GM12878 (cell line): ENCODE results near the gene ULK4. TPM values are rescaled to one million over a fixed set of nuclear protein-coding genes. Genes with fewer than 3 reads are reported as not detected.

ENCODE experiments used
- ATAC-seq: fragments of 200-7000 bp; cut with Tn5 transposase; 3 replicates; pipeline ENCODE4 v1.9.1; 2020; ENCODE audit warnings: mild to moderate bottlenecking, moderate library complexity
- BruUV-seq: library from RNA; stranded (reverse); fragments of 400-500 nt; replicated peaks from 2 replicates; lab custom pipeline; 2021; lab: Mats Ljungman, UMichigan
- CTCF ChIA-PET: fragments of 300-600 bp; sonication (Branson Sonifier 250); formaldehyde crosslinking; extraction: SDS; loops from one replicate; lab custom pipeline; 2021; ENCODE audit warnings: inconsistent platforms; lab: Yijun Ruan, JAX
- POLR2A ChIA-PET: fragments of 350-600 bp; formaldehyde crosslinking; extraction: SDS; loops from one replicate; lab custom pipeline; 2021; ENCODE audit warnings: inconsistent platforms; lab: Charles Lee
- RAD21 ChIA-PET: fragments of 300-600 bp; sonication (Branson Sonifier 250); formaldehyde crosslinking; loops from one replicate; lab custom pipeline; 2023; ENCODE audit warnings: antibody characterized with exemption; ENCODE audit not compliant: unreplicated experiment; lab: Charles Lee
- SMC1A ChIA-PET: fragments of 300-600 bp; sonication (Branson Sonifier 250); formaldehyde crosslinking; loops from one replicate; lab custom pipeline; 2023; ENCODE audit not compliant: unreplicated experiment, uncharacterized antibody; lab: Charles Lee
- DNase-seq: peaks from one replicate; pipeline ENCODE4 v3.0.0-alpha.2; 2011; ENCODE audit warnings: low read depth, low spot score
- FAIRE-seq: peaks from 3 replicates; lab custom pipeline; 2011; peaks lifted over from hg19 to GRCh38; lab: Jason Lieb, UNC
- H2AFZ ChIP-seq: 2 replicates; pipeline ENCODE4 v1.6.0; 2011; ENCODE audit warnings: low read depth, low read length, control low read depth; ENCODE audit not compliant: control insufficient read depth
- H3K27ac ChIP-seq: 2 replicates; pipeline ENCODE4 v1.5.1; 2011; ENCODE audit warnings: control low read depth; ENCODE audit not compliant: control insufficient read depth, insufficient read depth
- H3K27me3 ChIP-seq, 2 experiments: replicated peaks in 1 of 2; 2 replicates each; pipeline versions ENCODE4 v1.6.0 to v1.6.1; 2011; ENCODE audit warnings: low read length in 1 of 2; ENCODE audit not compliant: control insufficient read depth in 2 of 2, insufficient read depth in 2 of 2
- H3K36me3 ChIP-seq, 2 experiments: 2 replicates each; pipeline ENCODE4 v1.5.1; 2011; ENCODE audit warnings: low read length in 1 of 2; ENCODE audit not compliant: control insufficient read depth in 2 of 2, insufficient read depth in 2 of 2
- H3K4me1 ChIP-seq: 2 replicates; pipeline ENCODE4 v1.6.1; 2011; ENCODE audit warnings: mild to moderate bottlenecking, low read length, moderate library complexity, mixed read lengths; ENCODE audit not compliant: control insufficient read depth, insufficient read depth
- H3K4me2 ChIP-seq: 2 replicates; pipeline ENCODE4 v1.6.0; 2011; ENCODE audit warnings: control low read depth; ENCODE audit not compliant: control insufficient read depth, insufficient read depth
- H3K4me3 ChIP-seq: fragments of 200-600 bp; sonication (generic); 2 replicates; pipeline ENCODE4 v1.5.1; 2016
- H3K79me2 ChIP-seq: 2 replicates; pipeline ENCODE4 v1.6.0; 2011; ENCODE audit warnings: low read length; ENCODE audit not compliant: control insufficient read depth, insufficient read depth
- H3K9ac ChIP-seq: 2 replicates; pipeline ENCODE4 v1.8.0; 2011; ENCODE audit warnings: low read length, control low read depth, mixed read lengths; ENCODE audit not compliant: control insufficient read depth, insufficient read depth
- H3K9me3 ChIP-seq: replicated peaks from 3 replicates; pipeline ENCODE4 v1.5.1; 2011; ENCODE audit warnings: mild to moderate bottlenecking, low read length; ENCODE audit not compliant: control insufficient read depth, insufficient read depth
- H4K20me1 ChIP-seq: 2 replicates; pipeline ENCODE4 v1.6.0; 2011; ENCODE audit not compliant: control insufficient read depth, insufficient read depth
- CBX5 ChIP-seq: sonication (generic); IDR thresholded peaks from 2 replicates; pipeline ENCODE4 v1.6.1; 2016; ENCODE audit warnings: low read depth, moderate library complexity, mild to moderate bottlenecking, inconsistent platforms
- EP300 ChIP-seq, 2 experiments: fragments of 150-350 bp in 1 of 2; IDR thresholded peaks; 2 replicates each; pipeline ENCODE4 v1.6.1; 2011 to 2012; ENCODE audit warnings: low read depth in 2 of 2, low read length in 2 of 2, borderline replicate concordance in 1 of 2, improper control_type of control experiment in 1 of 2, inconsistent platforms in 1 of 2; ENCODE audit not compliant: control insufficient read depth in 1 of 2
- EZH2 ChIP-seq: IDR thresholded peaks from 2 replicates; pipeline ENCODE4 v1.6.1; 2012; ENCODE audit warnings: low read depth, mild to moderate bottlenecking, control low read depth, inconsistent platforms, low read length, borderline replicate concordance; ENCODE audit not compliant: control insufficient read depth
- FOXK2 ChIP-seq: fragments of 450-650 bp; IDR thresholded peaks from 2 replicates; pipeline ENCODE4 v1.6.1; 2017; ENCODE audit warnings: mild to moderate bottlenecking, moderate library complexity
- HDGF ChIP-seq: fragments of 450-650 bp; IDR thresholded peaks from 2 replicates; pipeline ENCODE4 v1.6.1; 2016; ENCODE audit warnings: antibody characterized with exemption
- IRF4 ChIP-seq: IDR thresholded peaks from 2 replicates; pipeline ENCODE4 v1.6.1; 2011; ENCODE audit warnings: low read depth, low read length
- LARP7 ChIP-seq: fragments of 450-650 bp; IDR thresholded peaks from 2 replicates; pipeline ENCODE4 v1.6.1; 2017; ENCODE audit warnings: mild to moderate bottlenecking
- MYB ChIP-seq: fragments of 150-350 bp; IDR thresholded peaks from 2 replicates; pipeline ENCODE4 v1.6.1; 2014; ENCODE audit warnings: mild to moderate bottlenecking, low read depth, low read length, borderline replicate concordance
- NFIC ChIP-seq: IDR thresholded peaks from 2 replicates; pipeline ENCODE4 v1.6.1; 2012; ENCODE audit warnings: low read depth, mild to moderate bottlenecking, inconsistent platforms, low read length, moderate library complexity
- POLR2AphosphoS2 ChIP-seq: IDR thresholded peaks from 2 replicates; pipeline ENCODE4 v1.6.1; 2011; ENCODE audit warnings: low read depth, mild to moderate bottlenecking, low read length, improper control_type of control experiment, moderate library complexity
- RELB ChIP-seq: fragments of 450-650 bp; IDR thresholded peaks from 2 replicates; pipeline ENCODE4 v1.6.1; 2017; ENCODE audit warnings: low read depth, mild to moderate bottlenecking, moderate library complexity
- SREBF2 ChIP-seq: IDR thresholded peaks from 2 replicates; pipeline ENCODE4 v1.6.1; 2012; ENCODE audit warnings: mild to moderate bottlenecking, low read length
- SRF ChIP-seq, 2 experiments: IDR thresholded peaks; 2 replicates each; pipeline ENCODE4 v1.6.1; 2011; ENCODE audit warnings: low read depth in 2 of 2, low read length in 2 of 2, mild to moderate bottlenecking in 1 of 2, moderate library complexity in 1 of 2
- STAT3 ChIP-seq: IDR thresholded peaks from 2 replicates; pipeline ENCODE4 v1.6.1; 2011; ENCODE audit warnings: low read depth, low read length, improper control_type of control experiment
- ZNF687 ChIP-seq: fragments of 450-650 bp; IDR thresholded peaks from 2 replicates; pipeline ENCODE4 v1.6.1; 2017; ENCODE audit warnings: mild to moderate bottlenecking, moderate library complexity
- WGBS: methylation state at CpG from one replicate; pipeline ENCODE4 v1.1.6; 2016; ENCODE audit warnings: low lambda C conversion rate; ENCODE audit not compliant: insufficient replicate concordance, insufficient coverage; ENCODE audit errors: missing lambda C conversion rate; 5-methylcytosine and 5-hydroxymethylcytosine counted together
- in situ Hi-C: fragments of 300-500 bp; cut with MboI; formaldehyde crosslinking; loops from 9 replicates; pipeline ENCODE4 v1.14.3; 2018; ENCODE audit warnings: mixed read lengths
- intact Hi-C: fragments of 100-400 bp; cut with micrococcal nuclease; formaldehyde crosslinking; loops from one replicate; pipeline ENCODE4 v1.14.2; 2022; ENCODE audit not compliant: unreplicated experiment
- polyA plus RNA-seq, 11 experiments: library from polyadenylated mRNA; depleted of rRNA in 4 of 11; unstranded in 6 of 11; stranded (reverse) in 5 of 11; fragments of >200 nt; fragmentation: Nextera tagmentation in 4 of 11; fragmentation: Illumina TruSeq in 1 of 11; extraction: Ambion mirVana in 4 of 11; extraction: Trizol in 1 of 11; gene quantifications; 1 replicate in 1 of 11; 2 replicates in 10 of 11; pipeline versions ENCODE4 v1.2.1 to v1.2.3, GENCODE V29; 2011 to 2016; ENCODE audit warnings: inconsistent platforms in 2 of 11, missing spikeins in 2 of 11, low read depth in 1 of 11
- total RNA-seq, 4 experiments: library from RNA; depleted of rRNA in 3 of 4; stranded (reverse); fragments of >200 nt in 3 of 4; fragmentation: Illumina TruSeq in 1 of 4; extraction: Trizol in 1 of 4; gene quantifications; 2 replicates each; pipeline versions ENCODE4 v1.2.1 to v1.2.3, GENCODE V29; 2013 to 2021
- TF ChIP-seq, protein P1 (sequence below): fragments of 450-650 bp; IDR thresholded peaks from 2 replicates; pipeline ENCODE4 v1.6.1; 2014; ENCODE audit warnings: mild to moderate bottlenecking
- TF ChIP-seq, protein P2 (sequence below): fragments of 450-650 bp; IDR thresholded peaks from 2 replicates; pipeline ENCODE4 v1.6.1; 2016; ENCODE audit warnings: mild to moderate bottlenecking

ULK4 gene
- total and polyA plus RNA-seq, 10 of the 15 experiments (the other 5 are each of a cell fraction or from before 2014, with no cell fraction given), result 3.5 to 7.6 (median 6.3) TPM

GRCh38 chr3:41418961-41419691 lies 542.8 kb downstream of the ULK4 start:
- ChIA-PET POLR2A (no interaction called here), CTCF (no interaction called here), SMC1A (interaction anchor here (0.6 kb wide), 1 partner anchor 445 kb away, joined by 3 read pairs; no protein-coding TSS in a partner anchor), RAD21 (no interaction called here)
- Histone ChIP-seq H3K79me2 (no peaks in the 10 kb centered on the region), H3K4me2 (no peak overlapping the region), H4K20me1 (no peaks in the 10 kb centered on the region), H3K27me3 (no peaks in the 10 kb centered on the region), H3K9ac (no peak overlapping the region), H3K4me1 (no peaks in the 10 kb centered on the region), H3K27ac (no peak overlapping the region), H2AFZ (no peak overlapping the region), H3K36me3 (no peaks in the 10 kb centered on the region), H3K9me3 (no peaks in the 10 kb centered on the region), H3K4me3 (no peak overlapping the region)
- no TSS peak for BruUV-seq
- no peak for ATAC-seq
- intact Hi-C loops, result no loop called here
- in situ Hi-C loops, result no loop called here
- WGBS, result 41% methylated on average over 7 of the region's 7 CpGs
- DNase-seq, result no peak
- no peak for FAIRE-seq
- TF ChIP-seq MYB, result no peak
- TF ChIP-seq LARP7, result no peak
- TF ChIP-seq CBX5, result no peak
- TF ChIP-seq SRF (IDR thresholded peaks at IDR 0.05; ENCODE audit: low read depth in 2 of 2, low read length in 2 of 2), result no peak
- TF ChIP-seq, protein P1, sequence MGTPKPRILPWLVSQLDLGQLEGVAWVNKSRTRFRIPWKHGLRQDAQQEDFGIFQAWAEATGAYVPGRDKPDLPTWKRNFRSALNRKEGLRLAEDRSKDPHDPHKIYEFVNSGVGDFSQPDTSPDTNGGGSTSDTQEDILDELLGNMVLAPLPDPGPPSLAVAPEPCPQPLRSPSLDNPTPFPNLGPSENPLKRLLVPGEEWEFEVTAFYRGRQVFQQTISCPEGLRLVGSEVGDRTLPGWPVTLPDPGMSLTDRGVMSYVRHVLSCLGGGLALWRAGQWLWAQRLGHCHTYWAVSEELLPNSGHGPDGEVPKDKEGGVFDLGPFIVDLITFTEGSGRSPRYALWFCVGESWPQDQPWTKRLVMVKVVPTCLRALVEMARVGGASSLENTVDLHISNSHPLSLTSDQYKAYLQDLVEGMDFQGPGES, result no peak
- TF ChIP-seq EZH2, result no peak
- no peak for TF ChIP-seq FOXK2
- no peak for TF ChIP-seq EP300 (IDR thresholded peaks at IDR 0.05; ENCODE audit: borderline replicate concordance in 1 of 2, control insufficient read depth in 1 of 2, low read depth in 2 of 2, low read length in 2 of 2)
- TF ChIP-seq SREBF2, result no peak
- no peak for TF ChIP-seq STAT3
- TF ChIP-seq IRF4, result no peak
- TF ChIP-seq POLR2AphosphoS2, result no peak
- TF ChIP-seq ZNF687, result no peak
- TF ChIP-seq, protein P2, sequence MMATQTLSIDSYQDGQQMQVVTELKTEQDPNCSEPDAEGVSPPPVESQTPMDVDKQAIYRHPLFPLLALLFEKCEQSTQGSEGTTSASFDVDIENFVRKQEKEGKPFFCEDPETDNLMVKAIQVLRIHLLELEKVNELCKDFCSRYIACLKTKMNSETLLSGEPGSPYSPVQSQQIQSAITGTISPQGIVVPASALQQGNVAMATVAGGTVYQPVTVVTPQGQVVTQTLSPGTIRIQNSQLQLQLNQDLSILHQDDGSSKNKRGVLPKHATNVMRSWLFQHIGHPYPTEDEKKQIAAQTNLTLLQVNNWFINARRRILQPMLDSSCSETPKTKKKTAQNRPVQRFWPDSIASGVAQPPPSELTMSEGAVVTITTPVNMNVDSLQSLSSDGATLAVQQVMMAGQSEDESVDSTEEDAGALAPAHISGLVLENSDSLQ, result no peak
- no peak for TF ChIP-seq NFIC
- TF ChIP-seq HDGF, result no peak
- no peak for TF ChIP-seq RELB
